Astrocyte (in vitro differentiated cells and primary cell): ENCODE data around the gene LARP6.

ENCODE experiments used
- EZH2 ChIP-seq: IDR thresholded peaks from 2 replicates; pipeline ENCODE4 v1.6.1; 2012; ENCODE audit warnings: mild to moderate bottlenecking, low read length, inconsistent platforms; ENCODE audit not compliant: insufficient read depth
- TF ChIP-seq, protein P1 (sequence below): IDR thresholded peaks from 2 replicates; pipeline ENCODE4 v1.5.1; 2011; ENCODE audit warnings: low read depth, mild to moderate bottlenecking, inconsistent platforms, low read length, moderate library complexity; ENCODE audit not compliant: insufficient read depth

DNA sequence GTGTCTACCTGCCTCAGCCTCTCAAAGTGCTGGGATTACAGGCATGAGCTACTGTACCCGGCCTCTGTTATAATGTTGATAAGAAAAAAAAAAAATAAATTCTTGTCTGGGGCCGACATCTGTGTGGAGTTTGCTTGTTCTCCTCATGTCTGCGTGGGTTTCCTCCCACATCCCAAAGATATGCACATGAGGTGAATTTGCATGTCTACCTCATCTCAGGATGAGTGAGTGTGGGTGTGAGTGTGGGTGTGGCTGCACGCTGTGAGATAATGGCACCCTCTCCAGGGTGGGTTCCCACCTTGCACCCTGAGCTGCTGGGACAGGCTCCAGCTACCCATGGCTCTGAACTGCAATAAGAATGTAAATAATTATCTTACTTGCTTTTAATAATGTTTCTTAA lies 64.7 kb downstream of the LARP6 start:
- no peak for TF ChIP-seq EZH2
- TF ChIP-seq, protein P1, sequence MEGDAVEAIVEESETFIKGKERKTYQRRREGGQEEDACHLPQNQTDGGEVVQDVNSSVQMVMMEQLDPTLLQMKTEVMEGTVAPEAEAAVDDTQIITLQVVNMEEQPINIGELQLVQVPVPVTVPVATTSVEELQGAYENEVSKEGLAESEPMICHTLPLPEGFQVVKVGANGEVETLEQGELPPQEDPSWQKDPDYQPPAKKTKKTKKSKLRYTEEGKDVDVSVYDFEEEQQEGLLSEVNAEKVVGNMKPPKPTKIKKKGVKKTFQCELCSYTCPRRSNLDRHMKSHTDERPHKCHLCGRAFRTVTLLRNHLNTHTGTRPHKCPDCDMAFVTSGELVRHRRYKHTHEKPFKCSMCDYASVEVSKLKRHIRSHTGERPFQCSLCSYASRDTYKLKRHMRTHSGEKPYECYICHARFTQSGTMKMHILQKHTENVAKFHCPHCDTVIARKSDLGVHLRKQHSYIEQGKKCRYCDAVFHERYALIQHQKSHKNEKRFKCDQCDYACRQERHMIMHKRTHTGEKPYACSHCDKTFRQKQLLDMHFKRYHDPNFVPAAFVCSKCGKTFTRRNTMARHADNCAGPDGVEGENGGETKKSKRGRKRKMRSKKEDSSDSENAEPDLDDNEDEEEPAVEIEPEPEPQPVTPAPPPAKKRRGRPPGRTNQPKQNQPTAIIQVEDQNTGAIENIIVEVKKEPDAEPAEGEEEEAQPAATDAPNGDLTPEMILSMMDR: no peak
